ENCODE results near the gene PTTG1.

PTTG1 gene

DNA sequence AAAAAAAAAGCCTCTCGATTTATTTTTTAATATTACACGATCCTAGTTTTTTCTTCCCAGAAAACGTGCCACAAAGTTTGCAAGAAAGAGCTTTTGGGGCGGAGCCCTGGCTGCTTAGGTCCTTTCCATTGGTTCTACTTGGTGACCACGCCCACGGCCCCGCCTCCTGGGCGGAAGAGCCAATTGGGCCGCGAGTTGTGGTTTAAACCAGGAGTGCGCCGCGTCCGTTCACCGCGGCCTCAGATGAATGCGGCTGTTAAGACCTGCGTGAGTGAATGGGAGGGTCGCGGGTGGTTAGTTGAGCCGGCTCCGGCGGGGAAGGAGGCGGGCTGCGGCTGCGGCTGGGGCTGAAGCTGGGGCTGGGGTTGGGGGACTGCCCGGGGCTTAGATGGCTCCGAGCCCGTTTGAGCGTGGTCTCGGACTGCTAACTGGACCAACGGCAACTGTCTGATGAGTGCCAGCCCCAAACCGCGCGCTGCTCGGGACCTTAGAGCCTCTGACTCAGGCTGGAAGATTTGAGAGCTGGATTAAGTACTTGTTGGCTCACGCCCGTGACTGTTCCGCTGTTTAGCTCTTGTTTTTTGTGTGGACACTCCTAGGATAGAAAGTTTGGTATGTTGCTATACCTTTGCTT is at the start of gene PTTG1:
TSS of gene PTTG1 (plus strand) at position 231 of the 634 bp plus-strand sequence. CDS start 458 bp downstream, outside the sequence.
- no peak for TF ChIP-seq CTCF (IDR thresholded peaks at IDR 0.05)

- no peak for TF ChIP-seq CTCF (IDR thresholded peaks at IDR 0.05)
Measured at GRCh38 chr5:160375166-160375565, 46.5 kb upstream of the PTTG1 start.

GRCh38 chr5:160375701-160376100 is 46.0 kb upstream of the PTTG1 start:
- no peak for TF ChIP-seq CTCF (IDR thresholded peaks at IDR 0.05)

GRCh38 chr5:160376416-160376815 is 45.2 kb upstream of the PTTG1 start:
- no peak for TF ChIP-seq CTCF (IDR thresholded peaks at IDR 0.05)

DNA sequence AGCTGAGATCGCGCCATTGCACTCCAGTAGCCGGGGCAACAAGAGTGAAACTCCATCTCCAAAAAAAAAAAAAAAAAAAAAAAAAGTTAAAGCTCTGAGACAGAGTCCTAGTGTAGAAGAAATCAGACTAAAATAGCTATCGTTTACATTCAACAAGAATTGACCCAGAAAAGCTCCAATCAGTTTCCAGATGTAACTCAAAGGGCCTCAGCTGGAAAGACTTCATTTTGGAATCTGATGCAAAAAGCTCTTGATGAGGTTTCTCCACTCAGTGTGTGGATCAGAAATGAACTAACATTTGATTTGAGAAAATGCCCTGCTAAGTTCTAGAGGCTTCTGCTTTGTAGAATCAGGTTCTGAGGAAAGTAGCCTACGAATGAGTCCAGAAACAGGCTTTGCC is 44.0 kb upstream of the PTTG1 start:
- no peak for TF ChIP-seq CTCF (IDR thresholded peaks at IDR 0.05)

- TF ChIP-seq CTCF (IDR thresholded peaks at IDR 0.05): no peak
Measured at GRCh38 chr5:160378330-160378729, 43.3 kb upstream of the PTTG1 start.

GRCh38 chr5:160379511-160379910 is 42.1 kb upstream of the PTTG1 start:
- TF ChIP-seq CTCF (IDR thresholded peaks at IDR 0.05): no peak

DNA sequence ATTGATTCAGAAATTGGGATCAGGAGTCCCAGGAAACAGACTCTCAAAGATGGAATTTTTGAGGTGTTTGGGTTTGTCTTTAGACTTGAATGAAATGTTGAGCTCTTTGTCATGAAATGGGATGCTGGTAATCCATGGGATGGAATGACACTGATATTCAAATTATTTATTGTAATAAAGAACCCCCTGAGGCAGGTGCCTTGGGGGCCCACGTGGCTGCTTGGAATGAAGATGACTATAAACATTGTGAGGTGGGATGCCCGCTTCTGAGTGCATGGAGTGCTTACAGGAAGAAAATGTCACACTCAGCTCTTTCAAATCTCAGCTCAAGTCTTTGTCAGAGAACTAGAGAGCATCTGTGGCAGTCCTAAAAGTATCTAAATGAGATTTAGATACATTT is 41.6 kb upstream of the PTTG1 start:
- TF ChIP-seq CTCF (IDR thresholded peaks at IDR 0.05): no peak

Measured in LNCAP (cell line).